H9 (cell line): ENCODE data around the gene SLC44A1. TPM values are rescaled to one million over a fixed set of nuclear protein-coding genes. Genes with fewer than 3 reads are reported as not detected.

Experiments
- DNase-seq: peaks from one replicate; pipeline ENCODE4 v3.0.0-alpha.2; 2017
- H2AFZ ChIP-seq: one replicate; pipeline ENCODE4 v1.6.1; 2013; ENCODE audit warnings: mild to moderate bottlenecking, low read length, control low read depth, moderate library complexity
- H2AK5ac ChIP-seq: 2 replicates; pipeline ENCODE4 v1.6.1; 2013; ENCODE audit warnings: low read length, control low read depth, mixed read lengths; ENCODE audit not compliant: insufficient read length
- H2BK120ac ChIP-seq: one replicate; pipeline ENCODE4 v1.6.1; 2013; ENCODE audit warnings: low read depth, mild to moderate bottlenecking, low read length, control low read depth, inconsistent platforms; ENCODE audit not compliant: poor library complexity, severe bottlenecking
- H2BK12ac ChIP-seq: 2 replicates; pipeline ENCODE4 v1.6.1; 2013; ENCODE audit warnings: low read length, control low read depth, mixed read lengths, low read depth; ENCODE audit not compliant: insufficient read length
- H2BK15ac ChIP-seq: 2 replicates; pipeline ENCODE4 v1.6.1; 2013; ENCODE audit warnings: low read depth, low read length, control low read depth
- H2BK20ac ChIP-seq: one replicate; pipeline ENCODE4 v1.6.1; 2013; ENCODE audit warnings: low read depth, mild to moderate bottlenecking, low read length, control low read depth, inconsistent platforms; ENCODE audit not compliant: poor library complexity, severe bottlenecking
- H2BK5ac ChIP-seq: 2 replicates; pipeline ENCODE4 v1.6.1; 2013; ENCODE audit warnings: low read length, control low read depth, mixed read lengths; ENCODE audit not compliant: insufficient read length
- H3K14ac ChIP-seq: 2 replicates; pipeline ENCODE4 v1.6.1; 2013; ENCODE audit warnings: low read length, control low read depth; ENCODE audit not compliant: insufficient read depth
- H3K18ac ChIP-seq: 2 replicates; pipeline ENCODE4 v1.6.1; 2013; ENCODE audit warnings: low read depth, mild to moderate bottlenecking, mixed read lengths, low read length, control low read depth; ENCODE audit not compliant: insufficient read length
- H3K23ac ChIP-seq: 2 replicates; pipeline ENCODE4 v1.6.1; 2013; ENCODE audit warnings: low read length, control low read depth, mixed read lengths, low read depth; ENCODE audit not compliant: insufficient read length
- H3K23me2 ChIP-seq: 2 replicates; pipeline ENCODE4 v1.6.1; 2013; ENCODE audit warnings: low read depth, mild to moderate bottlenecking, mixed read lengths, low read length, control low read depth; ENCODE audit not compliant: insufficient read length, poor library complexity, severe bottlenecking
- H3K27ac ChIP-seq: 2 replicates; pipeline ENCODE4 v1.5.1; 2013; ENCODE audit warnings: low read length, control low read depth, mixed read lengths, low read depth; ENCODE audit not compliant: insufficient read length
- H3K27me3 ChIP-seq: 2 replicates; pipeline ENCODE4 v1.6.1; 2013; ENCODE audit warnings: low read length, control low read depth, inconsistent platforms; ENCODE audit not compliant: insufficient read depth
- H3K4ac ChIP-seq: 2 replicates; pipeline ENCODE4 v1.6.1; 2013; ENCODE audit warnings: low read depth, mild to moderate bottlenecking, control low read depth, inconsistent platforms, low read length, moderate library complexity
- H3K4me1 ChIP-seq: 2 replicates; pipeline ENCODE4 v1.6.1; 2013; ENCODE audit warnings: low read length, control low read depth, inconsistent platforms; ENCODE audit not compliant: insufficient read depth
- H3K4me2 ChIP-seq: 2 replicates; pipeline ENCODE4 v1.6.1; 2013; ENCODE audit warnings: low read length, control low read depth, mixed read lengths; ENCODE audit not compliant: insufficient read length, insufficient read depth
- H3K56ac ChIP-seq: 2 replicates; pipeline ENCODE4 v1.6.1; 2013; ENCODE audit warnings: low read depth, mild to moderate bottlenecking, mixed read lengths, low read length, control low read depth; ENCODE audit not compliant: insufficient read length
- H3K79me1 ChIP-seq: 2 replicates; pipeline ENCODE4 v1.6.1; 2013; ENCODE audit warnings: low read depth, mild to moderate bottlenecking, moderate library complexity, low read length, control low read depth, inconsistent platforms; ENCODE audit not compliant: insufficient read depth, poor library complexity, severe bottlenecking
- H3K79me2 ChIP-seq: 2 replicates; pipeline ENCODE4 v1.6.1; 2013; ENCODE audit warnings: low read length, control low read depth, inconsistent platforms; ENCODE audit not compliant: insufficient read depth
- H3K9ac ChIP-seq: 2 replicates; pipeline ENCODE4 v1.6.1; 2013; ENCODE audit warnings: low read length, control low read depth, mixed read lengths; ENCODE audit not compliant: insufficient read length; ENCODE audit errors: extremely low read depth
- H3K9me3 ChIP-seq: one replicate; pipeline ENCODE4 v1.6.1; 2013; ENCODE audit warnings: low read depth, low read length, inconsistent platforms; ENCODE audit not compliant: control insufficient read depth
- H3T11ph ChIP-seq: one replicate; pipeline ENCODE4 v1.6.1; 2013; ENCODE audit warnings: mild to moderate bottlenecking, low read length, control low read depth, inconsistent platforms
- H4K20me1 ChIP-seq: one replicate; pipeline ENCODE4 v1.6.1; 2013; ENCODE audit not compliant: control insufficient read depth, insufficient read length, insufficient read depth
- H4K5ac ChIP-seq: 2 replicates; pipeline ENCODE4 v1.6.1; 2013; ENCODE audit warnings: low read depth, mild to moderate bottlenecking, mixed read lengths, low read length, control low read depth; ENCODE audit not compliant: insufficient read length
- H4K8ac ChIP-seq: replicated peaks from 2 replicates; pipeline ENCODE4 v1.6.1; 2013; ENCODE audit warnings: low read length, control low read depth, mixed read lengths, low read depth; ENCODE audit not compliant: insufficient read length
- H4K91ac ChIP-seq: 2 replicates; pipeline ENCODE4 v1.6.1; 2013; ENCODE audit warnings: low read depth, mild to moderate bottlenecking, moderate library complexity, mixed read lengths, low read length, control low read depth; ENCODE audit not compliant: insufficient read length
- H3K27ac Mint-ChIP-seq, 3 experiments: 2 replicates in 2 of 3; 3 replicates in 1 of 3; pipeline ENCODE4 v1.8.0; 2020 to 2021; ENCODE audit warnings: mixed read lengths in 3 of 3, mild to moderate bottlenecking in 1 of 3, moderate library complexity in 1 of 3
- H3K27me3 Mint-ChIP-seq: 2 replicates; pipeline ENCODE4 v1.8.0; 2021; ENCODE audit warnings: low read depth, mild to moderate bottlenecking, moderate library complexity, mixed read lengths
- H3K36me3 Mint-ChIP-seq, 3 experiments: 2 replicates in 2 of 3; 3 replicates in 1 of 3; pipeline ENCODE4 v1.8.0; 2020 to 2021; ENCODE audit warnings: low read depth in 3 of 3, mixed read lengths in 3 of 3; ENCODE audit not compliant: insufficient read depth in 1 of 3
- H3K4me1 Mint-ChIP-seq, 2 experiments: 2 replicates each; pipeline ENCODE4 v1.8.0; 2020; ENCODE audit warnings: mixed read lengths in 2 of 2
- H3K4me3 Mint-ChIP-seq, 2 experiments: 2 replicates in 1 of 2; 3 replicates in 1 of 2; pipeline ENCODE4 v1.8.0; 2020 to 2021; ENCODE audit warnings: mild to moderate bottlenecking in 2 of 2, mixed read lengths in 2 of 2, moderate library complexity in 1 of 2
- H3K9me3 Mint-ChIP-seq, 2 experiments: 2 replicates in 1 of 2; 3 replicates in 1 of 2; pipeline ENCODE4 v1.8.0; 2020; ENCODE audit warnings: mild to moderate bottlenecking in 2 of 2, mixed read lengths in 2 of 2, moderate library complexity in 1 of 2
- WGBS: extraction: QIAGEN DNeasy Blood & Tissue Kit; methylation state at CpG from one replicate; pipeline ENCODE4 v1.1.7; 2013; ENCODE audit warnings: missing lambda C conversion rate, low lambda C conversion rate, mixed read lengths; ENCODE audit not compliant: insufficient read length; ENCODE audit errors: extremely low coverage; 5-methylcytosine and 5-hydroxymethylcytosine counted together
- total RNA-seq: library from RNA; stranded (reverse); gene quantifications from 2 replicates; pipeline ENCODE4 v1.2.1, GENCODE V29; 2021
- TF ChIP-seq, protein P1 (sequence below): fragments of 200-600 bp; sonication (generic); conservative IDR thresholded peaks from 3 replicates; pipeline ENCODE4 v1.8.0; 2021; ENCODE audit warnings: antibody characterized with exemption, mild to moderate bottlenecking

SLC44A1 gene
- total RNA-seq, 1 experiment from 2014 or later = 60.7 TPM

DNA sequence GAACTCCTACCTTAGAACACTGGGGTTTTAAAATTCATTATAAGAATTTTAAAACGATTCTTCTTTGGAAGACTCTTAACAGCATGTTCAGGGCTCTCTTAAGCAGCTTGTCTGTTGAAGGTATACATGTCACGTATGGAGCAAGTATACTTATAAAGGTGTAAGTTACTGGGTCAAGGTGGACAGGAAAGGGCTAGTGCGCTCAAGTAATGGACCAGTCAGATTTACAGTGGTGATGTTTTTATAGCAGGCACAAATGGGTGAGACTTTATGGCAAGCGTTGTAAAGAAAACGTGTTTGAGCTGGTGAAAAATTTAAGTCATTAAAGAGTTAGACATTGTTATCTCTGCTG is 7.9 kb downstream of the SLC44A1 start:
- Histone ChIP-seq H2BK120ac (no peak overlapping the region), H2AK5ac (no peak overlapping the region), H3K27me3 (no peaks in the 10 kb centered on the region), H4K8ac (no peak overlapping the region), H4K20me1 (no peaks in the 10 kb centered on the region), H3K23me2 (no peaks in the 10 kb centered on the region), H3K9ac (no peak overlapping the region), H2BK15ac (no peak overlapping the region), H3K9me3 (no peaks in the 10 kb centered on the region), H2AFZ (no peak overlapping the region), H2BK20ac (no peak overlapping the region), H3K56ac (no peak overlapping the region), H3K27ac (no peak overlapping the region), H3K4me2 (no peak overlapping the region), H3K79me2 (peaks cover 19% of the 10 kb centered on the region; the same call in 1 of the 2 replicates), H3K79me1 (no peaks in the 10 kb centered on the region), H3T11ph (no peak overlapping the region), H3K4ac (no peak overlapping the region), H3K14ac (no peak overlapping the region), H4K91ac (no peak overlapping the region), H4K5ac (no peak overlapping the region), H3K23ac (no peak overlapping the region), H3K18ac (no peak overlapping the region), H2BK12ac (no peak overlapping the region), H2BK5ac (no peak overlapping the region), H3K4me1 (peaks cover 5% of the 10 kb centered on the region)
- no peak for DNase-seq
- H3K4me3 Mint-ChIP-seq = no peak overlapping the region
- TF ChIP-seq, protein P1, sequence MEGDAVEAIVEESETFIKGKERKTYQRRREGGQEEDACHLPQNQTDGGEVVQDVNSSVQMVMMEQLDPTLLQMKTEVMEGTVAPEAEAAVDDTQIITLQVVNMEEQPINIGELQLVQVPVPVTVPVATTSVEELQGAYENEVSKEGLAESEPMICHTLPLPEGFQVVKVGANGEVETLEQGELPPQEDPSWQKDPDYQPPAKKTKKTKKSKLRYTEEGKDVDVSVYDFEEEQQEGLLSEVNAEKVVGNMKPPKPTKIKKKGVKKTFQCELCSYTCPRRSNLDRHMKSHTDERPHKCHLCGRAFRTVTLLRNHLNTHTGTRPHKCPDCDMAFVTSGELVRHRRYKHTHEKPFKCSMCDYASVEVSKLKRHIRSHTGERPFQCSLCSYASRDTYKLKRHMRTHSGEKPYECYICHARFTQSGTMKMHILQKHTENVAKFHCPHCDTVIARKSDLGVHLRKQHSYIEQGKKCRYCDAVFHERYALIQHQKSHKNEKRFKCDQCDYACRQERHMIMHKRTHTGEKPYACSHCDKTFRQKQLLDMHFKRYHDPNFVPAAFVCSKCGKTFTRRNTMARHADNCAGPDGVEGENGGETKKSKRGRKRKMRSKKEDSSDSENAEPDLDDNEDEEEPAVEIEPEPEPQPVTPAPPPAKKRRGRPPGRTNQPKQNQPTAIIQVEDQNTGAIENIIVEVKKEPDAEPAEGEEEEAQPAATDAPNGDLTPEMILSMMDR = no peak
- peak overlapping the region in 2 of 3 experiments; percentile 12 to 87; a peak in 2 of 7 replicates for H3K27ac Mint-ChIP-seq
- no peaks in the 10 kb centered on the region for H3K36me3 Mint-ChIP-seq
- no peaks in the 10 kb centered on the region for H3K9me3 Mint-ChIP-seq
- no CpG with 5 or more reads among the region's 5 CpGs for WGBS
- H3K4me1 Mint-ChIP-seq = peaks cover 39 to 54% of the 10 kb centered on the region in 2 experiments
- H3K27me3 Mint-ChIP-seq = no peaks in the 10 kb centered on the region
